Measurements from ENCODE around the gene FUCA2.

The FUCA2 gene

DNA sequence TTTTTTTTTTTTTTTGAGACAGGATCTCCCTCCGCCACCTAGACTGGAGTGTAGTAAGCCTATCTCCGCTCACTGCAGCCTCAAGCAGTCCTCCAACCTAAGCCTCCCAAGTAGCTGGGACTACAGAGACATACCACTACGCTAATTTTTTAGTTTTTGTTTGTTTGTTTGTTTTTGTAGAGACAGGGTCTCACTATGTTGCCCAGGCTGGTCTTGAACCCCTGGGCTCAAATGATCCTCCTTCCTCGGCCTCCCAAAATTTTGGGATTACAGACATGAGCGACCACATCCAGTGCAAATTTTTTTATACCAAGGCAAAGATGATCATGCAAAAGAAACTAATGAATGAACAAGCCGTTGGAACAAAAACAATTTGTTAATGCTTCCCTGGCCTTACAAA lies 5.3 kb downstream of the FUCA2 start:
- in situ Hi-C loops (cut with HindIII; ENCODE audit: low pct_unique_long_range_greater_than_20kb, low sequenced_read_pairs) = no loop called here
- DNase-seq (ENCODE audit: low read depth in 1 of 2, low spot score in 1 of 2) = no peak
- TF ChIP-seq JUND (IDR thresholded peaks at IDR 0.05; ENCODE audit: low read depth) = no peak

DNA sequence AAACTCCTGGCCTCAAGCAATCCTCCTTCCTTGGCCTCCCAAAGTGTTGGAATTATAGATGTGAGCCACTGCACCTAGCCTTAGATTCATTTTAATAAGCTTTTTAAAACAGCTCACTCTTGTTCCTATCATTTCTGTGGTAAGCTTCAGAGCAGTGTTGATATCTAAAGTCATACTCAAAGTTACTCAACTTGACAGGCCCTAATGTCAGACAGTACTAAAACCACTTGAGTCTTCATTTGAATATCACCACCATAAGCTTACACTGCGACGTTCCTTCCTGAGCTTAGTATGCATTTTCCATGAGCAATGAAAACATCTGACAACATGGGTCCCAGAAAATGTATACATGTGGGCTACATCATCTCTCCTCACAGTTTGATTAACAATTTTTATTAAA lies 6.0 kb downstream of the FUCA2 start:
- in situ Hi-C loops (cut with HindIII; ENCODE audit: low pct_unique_long_range_greater_than_20kb, low sequenced_read_pairs) = no loop called here
- no peak for DNase-seq (ENCODE audit: low read depth in 1 of 2, low spot score in 1 of 2)
- TF ChIP-seq JUND (IDR thresholded peaks at IDR 0.05; ENCODE audit: low read depth) = no peak

DNA sequence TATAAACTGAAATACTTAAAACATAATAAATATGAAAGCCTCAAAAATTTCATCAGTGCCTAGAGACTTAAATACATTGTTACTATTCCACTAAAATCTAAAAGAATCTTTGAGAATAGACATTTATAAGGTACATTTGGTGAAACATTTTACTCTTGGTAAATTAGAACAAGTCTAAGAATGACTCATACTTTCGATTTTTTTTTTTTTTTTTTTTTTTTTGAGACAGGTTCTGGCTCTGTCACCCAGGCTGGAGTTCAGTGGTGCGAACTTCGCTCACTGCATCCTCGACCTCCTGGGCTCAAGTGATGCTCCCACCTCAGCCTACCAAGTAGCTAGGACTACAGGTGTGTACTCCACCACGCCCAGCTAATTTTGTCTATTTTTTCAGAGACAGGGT lies 6.4 kb downstream of the FUCA2 start:
- no peak for TF ChIP-seq JUND (IDR thresholded peaks at IDR 0.05; ENCODE audit: low read depth)
- in situ Hi-C loops (cut with HindIII; ENCODE audit: low pct_unique_long_range_greater_than_20kb, low sequenced_read_pairs) = no loop called here
- DNase-seq (ENCODE audit: low read depth in 1 of 2, low spot score in 1 of 2) = no peak

DNA sequence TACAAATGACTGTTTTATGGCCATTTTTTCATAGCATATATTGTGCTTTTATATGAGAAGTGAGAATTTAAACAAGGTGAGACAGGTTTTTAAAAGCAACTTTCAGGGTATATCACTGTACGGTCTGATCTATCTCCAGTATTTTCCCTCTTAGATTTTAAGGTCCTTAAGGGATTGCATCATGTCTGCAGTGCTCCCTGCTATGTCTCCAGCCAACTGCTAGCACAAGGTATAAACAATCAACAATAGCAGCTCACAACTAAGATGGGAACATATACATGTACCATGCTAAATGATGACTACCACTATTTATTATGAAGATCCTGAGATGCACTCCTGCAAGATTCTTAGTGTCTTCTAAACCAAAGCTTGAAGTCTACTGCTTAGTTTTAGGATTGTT lies 7.2 kb downstream of the FUCA2 start:
- DNase-seq (ENCODE audit: low read depth in 1 of 2, low spot score in 1 of 2) = no peak
- in situ Hi-C loops (cut with HindIII; ENCODE audit: low pct_unique_long_range_greater_than_20kb, low sequenced_read_pairs) = no loop called here
- TF ChIP-seq JUND (IDR thresholded peaks at IDR 0.05; ENCODE audit: low read depth) = no peak

DNA sequence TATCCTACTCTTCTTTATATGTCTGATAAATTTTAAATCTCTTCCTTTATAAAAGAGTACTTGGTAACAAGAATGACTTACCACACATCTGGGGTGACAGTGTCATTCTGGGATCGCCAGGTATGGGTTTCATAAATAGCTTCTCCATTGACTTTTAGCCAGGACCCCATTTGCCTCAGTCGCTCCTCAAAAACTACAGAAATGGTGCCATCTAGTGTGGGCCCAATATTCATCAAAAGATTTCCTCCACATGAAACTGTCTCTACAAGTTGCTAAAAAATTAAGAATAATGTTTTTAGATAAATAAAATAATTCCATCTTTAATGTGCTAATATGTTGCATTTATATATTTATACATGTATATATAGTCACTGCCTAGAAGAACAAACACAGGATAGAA lies 9.7 kb downstream of the FUCA2 start:
- no peak for DNase-seq (ENCODE audit: low read depth in 1 of 2, low spot score in 1 of 2)
- in situ Hi-C loops (cut with HindIII; ENCODE audit: low pct_unique_long_range_greater_than_20kb, low sequenced_read_pairs) = no loop called here
- TF ChIP-seq JUND (IDR thresholded peaks at IDR 0.05; ENCODE audit: low read depth) = no peak

DNA sequence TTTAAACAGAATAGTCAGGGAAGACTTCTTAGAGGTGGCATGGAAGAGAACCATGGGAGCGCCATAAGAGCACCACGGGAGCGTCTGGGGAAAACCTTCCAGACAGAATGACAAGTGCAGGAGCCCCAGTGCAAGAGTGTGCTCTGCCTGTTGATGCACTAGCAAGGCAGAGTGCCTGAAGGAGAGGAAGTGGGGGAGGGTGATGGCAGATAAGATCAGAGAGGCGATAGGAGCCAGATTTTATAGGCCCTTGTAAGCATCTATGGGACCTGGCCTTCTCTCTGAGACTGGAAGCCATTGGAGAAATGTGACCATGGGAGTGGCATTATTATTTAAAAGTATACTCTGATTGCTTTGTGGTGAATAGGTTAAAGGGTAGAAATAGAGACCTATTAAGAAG lies 13.1 kb downstream of the FUCA2 start:
- in situ Hi-C loops (cut with HindIII; ENCODE audit: low pct_unique_long_range_greater_than_20kb, low sequenced_read_pairs) = no loop called here
- no peak for DNase-seq (ENCODE audit: low read depth in 1 of 2, low spot score in 1 of 2)
- no peak for TF ChIP-seq JUND (IDR thresholded peaks at IDR 0.05; ENCODE audit: low read depth)

DNA sequence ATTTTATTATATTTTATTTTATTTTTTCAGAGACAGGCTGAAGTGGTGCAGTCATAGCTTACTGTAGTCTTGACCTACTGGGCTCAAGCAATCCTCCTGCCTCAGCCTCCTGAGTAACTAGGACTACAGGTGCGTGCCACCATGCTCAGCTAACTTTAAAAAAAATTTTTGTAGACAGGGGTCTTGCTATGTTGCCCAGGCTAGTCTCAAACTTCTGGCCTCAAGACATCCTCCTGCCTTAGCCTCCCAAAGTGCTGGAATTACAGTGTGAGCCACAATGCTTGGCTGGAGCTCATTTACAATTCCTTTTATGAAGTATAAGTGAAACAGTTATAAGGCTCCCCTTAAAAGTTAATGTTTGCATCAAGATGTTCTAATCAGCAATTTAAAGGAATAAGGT lies 14.5 kb downstream of the FUCA2 start:
- in situ Hi-C loops (cut with HindIII; ENCODE audit: low pct_unique_long_range_greater_than_20kb, low sequenced_read_pairs) = no loop called here
- TF ChIP-seq JUND (IDR thresholded peaks at IDR 0.05; ENCODE audit: low read depth) = no peak
- no peak for DNase-seq (ENCODE audit: low read depth in 1 of 2, low spot score in 1 of 2)

DNA sequence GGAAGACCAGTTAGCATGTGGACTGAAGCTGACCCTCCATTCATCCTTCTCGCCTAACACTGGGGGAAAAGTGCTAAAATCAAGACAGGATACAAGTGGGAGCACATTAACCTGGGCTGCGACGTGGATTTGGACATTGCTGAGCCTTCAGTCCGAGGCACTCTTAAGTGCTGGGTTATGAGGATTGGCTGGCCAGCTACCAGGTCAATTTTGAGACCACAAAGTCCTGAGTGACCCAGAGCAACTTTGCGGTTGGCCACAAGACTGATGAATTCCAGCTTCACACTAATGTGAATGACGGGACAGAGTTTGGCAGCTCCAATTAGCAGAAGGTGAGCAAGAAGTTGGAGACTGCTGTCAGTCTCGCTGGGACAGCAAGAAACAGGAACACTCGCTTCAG lies 20.7 kb downstream of the FUCA2 start:
- no peak for TF ChIP-seq JUND (IDR thresholded peaks at IDR 0.05; ENCODE audit: low read depth)
- DNase-seq (ENCODE audit: low read depth in 1 of 2, low spot score in 1 of 2) = no peak
- in situ Hi-C loops (cut with HindIII; ENCODE audit: low pct_unique_long_range_greater_than_20kb, low sequenced_read_pairs) = no loop called here

DNA sequence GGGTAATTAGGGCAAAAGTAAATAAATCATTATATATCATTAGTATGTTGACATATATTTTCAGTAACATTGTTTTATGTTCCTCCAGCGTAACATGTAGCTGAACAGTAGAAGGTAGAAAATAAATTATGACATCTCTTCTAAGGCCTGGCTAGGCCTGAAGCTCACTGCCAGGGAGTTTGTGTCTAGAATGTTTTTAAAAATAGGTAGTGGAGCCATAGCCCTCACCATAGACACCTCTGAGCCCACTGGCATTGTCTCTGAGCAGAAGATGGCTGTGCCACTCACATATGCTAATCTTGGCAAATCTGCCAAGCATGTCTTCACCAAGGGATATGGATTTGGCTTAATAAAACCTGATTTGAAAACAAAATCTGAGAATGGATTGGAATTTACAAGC lies 21.3 kb downstream of the FUCA2 start:
- in situ Hi-C loops (cut with HindIII; ENCODE audit: low pct_unique_long_range_greater_than_20kb, low sequenced_read_pairs) = no loop called here
- no peak for DNase-seq (ENCODE audit: low read depth in 1 of 2, low spot score in 1 of 2)
- TF ChIP-seq JUND (IDR thresholded peaks at IDR 0.05; ENCODE audit: low read depth) = no peak

DNA sequence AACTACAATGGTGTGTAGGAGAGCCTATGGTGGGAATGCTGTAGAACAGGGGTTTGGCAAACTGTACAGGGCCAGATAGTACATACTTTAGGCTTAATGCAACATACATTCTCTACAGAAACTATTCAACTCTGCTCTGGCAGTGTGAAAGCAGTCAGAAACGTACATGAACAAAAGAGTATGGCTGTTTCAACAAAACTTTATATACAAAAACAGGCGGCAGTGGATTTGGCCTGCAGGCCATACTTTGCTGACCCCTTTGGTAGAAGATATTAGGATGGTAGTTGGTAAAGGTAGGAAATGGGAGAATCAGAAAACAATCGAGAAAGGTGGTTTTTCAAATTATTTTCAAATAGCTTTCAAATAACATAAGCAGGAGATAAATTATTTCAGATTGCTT lies 24.8 kb downstream of the FUCA2 start:
- in situ Hi-C loops (cut with HindIII; ENCODE audit: low pct_unique_long_range_greater_than_20kb, low sequenced_read_pairs) = no loop called here
- no peak for DNase-seq (ENCODE audit: low read depth in 1 of 2, low spot score in 1 of 2)
- TF ChIP-seq JUND (IDR thresholded peaks at IDR 0.05; ENCODE audit: low read depth) = no peak

DNA sequence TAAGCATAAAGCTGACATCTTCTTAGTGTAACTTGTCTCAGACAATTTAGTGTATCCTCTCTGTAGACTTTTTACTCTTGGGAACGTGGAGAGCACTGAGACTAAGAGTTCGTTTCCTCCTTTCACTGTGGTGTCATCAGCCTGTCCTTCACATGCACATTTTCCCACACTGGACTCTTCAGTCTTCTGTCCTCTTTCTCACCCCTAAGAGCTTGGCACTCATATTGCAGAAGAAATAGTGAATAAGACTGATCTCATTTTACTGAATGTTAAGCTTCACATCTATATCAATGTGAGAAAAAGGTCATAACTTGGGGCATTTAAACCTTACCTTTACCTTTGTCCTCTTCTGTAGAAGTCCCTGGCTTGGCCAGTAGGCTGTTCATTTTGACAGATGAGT lies 25.6 kb downstream of the FUCA2 start:
- no peak for DNase-seq (ENCODE audit: low read depth in 1 of 2, low spot score in 1 of 2)
- in situ Hi-C loops (cut with HindIII; ENCODE audit: low pct_unique_long_range_greater_than_20kb, low sequenced_read_pairs) = no loop called here
- TF ChIP-seq JUND (IDR thresholded peaks at IDR 0.05; ENCODE audit: low read depth) = no peak

DNA sequence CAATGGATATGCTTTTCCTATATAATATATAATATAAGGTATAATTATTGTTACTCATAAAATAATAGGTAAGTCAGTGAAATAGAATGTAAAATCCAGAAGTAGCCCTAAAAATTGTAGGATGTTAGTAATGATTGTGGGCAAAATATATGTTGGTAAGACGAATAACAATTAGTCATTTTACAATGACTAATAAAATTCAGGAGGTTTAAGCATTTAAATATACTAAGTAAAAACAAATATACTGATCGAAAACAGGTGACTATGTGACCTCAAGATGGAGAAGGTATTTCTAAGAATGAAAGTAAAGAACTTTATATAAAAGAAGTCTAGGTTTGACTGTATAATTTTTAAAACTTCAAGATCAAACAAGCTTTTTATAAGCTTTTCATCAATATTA lies 28.9 kb downstream of the FUCA2 start:
- in situ Hi-C loops (cut with HindIII; ENCODE audit: low pct_unique_long_range_greater_than_20kb, low sequenced_read_pairs) = no loop called here
- DNase-seq (ENCODE audit: low read depth in 1 of 2, low spot score in 1 of 2) = no peak
- TF ChIP-seq JUND (IDR thresholded peaks at IDR 0.05; ENCODE audit: low read depth) = no peak

DNA sequence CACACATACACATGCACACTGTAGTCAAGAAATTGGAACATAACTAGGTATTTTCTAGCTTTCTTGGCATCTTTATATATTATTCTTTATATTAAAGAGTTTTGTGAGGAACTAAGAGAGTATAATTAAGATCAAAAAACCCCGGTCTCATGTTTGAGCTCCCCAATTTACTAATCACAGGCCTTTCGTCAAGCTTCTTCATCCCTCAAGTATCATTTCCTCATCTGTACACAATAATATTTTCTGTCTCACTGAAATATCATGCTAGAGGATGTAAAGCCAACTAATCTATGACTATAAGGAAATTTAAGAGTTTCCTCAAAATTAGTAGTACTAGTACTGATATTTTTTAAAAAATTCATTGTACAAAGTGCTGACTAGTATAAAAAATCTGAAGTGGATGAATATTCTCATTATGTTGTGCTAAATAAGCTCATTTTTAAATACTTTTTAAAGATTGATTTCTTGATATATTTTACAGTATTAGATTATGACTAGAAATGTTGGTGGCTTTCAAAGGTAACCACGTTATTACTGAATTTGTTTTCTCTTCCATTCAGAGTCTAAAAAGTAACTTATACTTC lies 32.9 kb downstream of the FUCA2 start:
- no peak for DNase-seq (ENCODE audit: low read depth in 1 of 2, low spot score in 1 of 2)
- in situ Hi-C loops (cut with HindIII; ENCODE audit: low pct_unique_long_range_greater_than_20kb, low sequenced_read_pairs) = no loop called here
- TF ChIP-seq JUND (IDR thresholded peaks at IDR 0.05; ENCODE audit: low read depth) = no peak

DNA sequence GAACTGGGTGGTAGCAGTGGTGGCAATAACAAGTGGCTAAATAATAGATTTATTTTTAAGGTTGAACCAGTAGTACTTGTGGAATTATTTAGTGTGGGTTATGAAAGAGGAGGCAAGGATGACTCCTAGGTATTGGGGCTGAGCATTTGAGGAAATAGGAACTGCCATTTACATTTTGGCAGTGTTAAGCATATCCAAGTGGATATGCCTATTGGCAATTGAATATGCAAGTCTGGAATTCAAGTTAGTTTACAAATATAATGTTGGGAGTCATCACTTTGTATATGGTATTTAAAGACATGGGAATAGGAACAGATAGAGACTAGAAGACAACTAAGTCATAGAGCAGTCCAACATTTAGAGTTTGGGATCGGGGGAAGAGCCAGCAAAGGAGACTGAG lies 35.0 kb downstream of the FUCA2 start:
- DNase-seq (ENCODE audit: low read depth in 1 of 2, low spot score in 1 of 2) = no peak
- in situ Hi-C loops (cut with HindIII; ENCODE audit: low pct_unique_long_range_greater_than_20kb, low sequenced_read_pairs) = no loop called here
- no peak for TF ChIP-seq JUND (IDR thresholded peaks at IDR 0.05; ENCODE audit: low read depth)

Data from T47D (cell line).